Type B pancreatic cell (in vitro differentiated cells): ENCODE results near the gene SQOR. TPM values are rescaled to one million over a fixed set of nuclear protein-coding genes. Genes with fewer than 3 reads are reported as not detected.

Experiments
- DNase-seq: peaks from one replicate; pipeline ENCODE4 v3.0.0; 2021; ENCODE audit warnings: mixed read lengths; ENCODE audit not compliant: unreplicated experiment; ENCODE audit errors: extremely low spot score
- H3K27ac Mint-ChIP-seq: 2 replicates; pipeline ENCODE4 v1.8.0; 2021; ENCODE audit warnings: mild to moderate bottlenecking, mixed read lengths
- H3K27me3 Mint-ChIP-seq: 2 replicates; pipeline ENCODE4 v1.8.0; 2021; ENCODE audit warnings: mixed read lengths
- H3K36me3 Mint-ChIP-seq: 2 replicates; pipeline ENCODE4 v1.8.0; 2021; ENCODE audit warnings: mixed read lengths
- H3K4me1 Mint-ChIP-seq: one replicate; pipeline ENCODE4 v1.8.0; 2021; ENCODE audit warnings: mixed read lengths; ENCODE audit not compliant: unreplicated experiment
- H3K4me3 Mint-ChIP-seq: 2 replicates; pipeline ENCODE4 v1.8.0; 2021; ENCODE audit warnings: mild to moderate bottlenecking, mixed read lengths
- H3K9me3 Mint-ChIP-seq: 2 replicates; pipeline ENCODE4 v1.8.0; 2021; ENCODE audit warnings: mixed read lengths
- total RNA-seq: library from RNA; stranded (reverse); gene quantifications from 2 replicates; pipeline ENCODE4 v1.2.1, GENCODE V29; 2021; ENCODE audit warnings: low replicate concordance
- TF ChIP-seq, protein P1 (sequence below): fragments of 200-600 bp; sonication (generic); conservative IDR thresholded peaks from 2 replicates; pipeline ENCODE4 v1.5.0; 2021; ENCODE audit warnings: antibody characterized with exemption, mild to moderate bottlenecking

Gene SQOR
- total RNA-seq, 1 donor from 2014 or later: 6.7 TPM

DNA sequence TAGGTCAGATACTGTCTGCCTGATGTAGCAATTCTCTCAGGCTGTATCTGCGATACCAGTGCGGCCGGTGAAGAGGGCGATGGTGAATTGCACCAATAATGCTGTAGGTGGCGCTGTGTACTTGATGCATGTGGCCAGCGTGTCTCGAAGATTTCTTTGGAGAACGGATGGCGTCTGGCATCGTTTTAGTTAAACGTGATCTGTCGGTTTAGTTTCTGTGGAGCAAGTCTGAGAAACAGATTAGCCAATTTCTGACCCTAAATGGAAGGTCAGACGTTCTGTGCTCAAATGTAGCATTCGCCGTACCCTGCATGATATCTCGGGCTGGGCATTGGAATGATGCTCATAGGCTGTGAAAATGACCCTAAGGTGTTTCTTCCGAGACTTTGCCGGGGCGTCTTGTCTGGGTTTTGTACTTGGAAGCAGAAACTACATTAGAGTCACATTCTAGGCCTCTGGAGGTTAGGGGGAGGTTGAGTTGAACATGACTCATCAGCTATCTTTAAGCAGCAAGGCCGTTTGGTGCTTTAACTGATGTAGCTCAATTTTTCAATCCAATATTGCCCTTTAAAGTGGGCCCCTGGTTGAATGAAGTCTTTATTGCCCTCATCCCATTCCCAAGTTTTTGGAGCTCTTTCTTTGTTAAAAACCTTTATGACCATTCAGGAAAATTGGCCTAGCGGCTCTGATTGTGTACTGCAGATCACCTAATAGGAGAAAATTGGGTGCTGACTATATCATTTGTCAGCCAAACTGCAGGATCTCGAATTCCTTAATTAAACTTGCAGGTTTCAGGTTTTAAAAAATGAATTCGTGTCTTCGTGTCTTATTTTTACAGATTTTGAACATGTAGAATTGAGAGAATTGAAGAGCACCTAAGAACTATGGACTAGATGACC lies 80.0 kb downstream of the SQOR start:
- TF ChIP-seq, protein P1, sequence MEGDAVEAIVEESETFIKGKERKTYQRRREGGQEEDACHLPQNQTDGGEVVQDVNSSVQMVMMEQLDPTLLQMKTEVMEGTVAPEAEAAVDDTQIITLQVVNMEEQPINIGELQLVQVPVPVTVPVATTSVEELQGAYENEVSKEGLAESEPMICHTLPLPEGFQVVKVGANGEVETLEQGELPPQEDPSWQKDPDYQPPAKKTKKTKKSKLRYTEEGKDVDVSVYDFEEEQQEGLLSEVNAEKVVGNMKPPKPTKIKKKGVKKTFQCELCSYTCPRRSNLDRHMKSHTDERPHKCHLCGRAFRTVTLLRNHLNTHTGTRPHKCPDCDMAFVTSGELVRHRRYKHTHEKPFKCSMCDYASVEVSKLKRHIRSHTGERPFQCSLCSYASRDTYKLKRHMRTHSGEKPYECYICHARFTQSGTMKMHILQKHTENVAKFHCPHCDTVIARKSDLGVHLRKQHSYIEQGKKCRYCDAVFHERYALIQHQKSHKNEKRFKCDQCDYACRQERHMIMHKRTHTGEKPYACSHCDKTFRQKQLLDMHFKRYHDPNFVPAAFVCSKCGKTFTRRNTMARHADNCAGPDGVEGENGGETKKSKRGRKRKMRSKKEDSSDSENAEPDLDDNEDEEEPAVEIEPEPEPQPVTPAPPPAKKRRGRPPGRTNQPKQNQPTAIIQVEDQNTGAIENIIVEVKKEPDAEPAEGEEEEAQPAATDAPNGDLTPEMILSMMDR: peak; percentile 94
- peak overlapping the region; percentile 58 for H3K4me3 Mint-ChIP-seq

DNA sequence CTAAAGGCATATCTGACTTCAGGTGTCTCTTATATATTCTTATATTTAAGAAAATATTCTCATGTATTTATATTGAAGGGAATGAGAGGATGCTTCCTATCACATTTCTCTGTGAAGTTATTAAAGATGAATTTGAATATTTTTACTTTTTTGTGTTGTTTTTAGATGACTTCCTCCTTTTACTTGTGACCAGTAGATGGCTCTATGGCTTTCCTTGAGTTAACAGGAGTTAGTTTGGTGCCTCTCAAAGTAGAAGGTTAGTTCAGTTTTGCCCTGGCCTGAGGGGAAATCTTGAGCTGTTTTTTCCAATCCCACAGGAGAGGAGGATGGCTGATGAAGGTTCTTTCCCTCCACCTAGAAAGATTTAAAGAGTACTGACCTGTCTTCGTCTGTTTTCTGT lies 80.7 kb downstream of the SQOR start:
- H3K27me3 Mint-ChIP-seq: peaks cover 3% of the 10 kb centered on the region
- no peaks in the 10 kb centered on the region for H3K36me3 Mint-ChIP-seq
- H3K9me3 Mint-ChIP-seq: no peaks in the 10 kb centered on the region
- H3K27ac Mint-ChIP-seq: no peak overlapping the region
- no peak for DNase-seq
- no peak overlapping the region for H3K4me3 Mint-ChIP-seq
- H3K4me1 Mint-ChIP-seq: no peaks in the 10 kb centered on the region
- TF ChIP-seq, protein P1: peak; percentile 50

More for the DNA sequence above, 80.0 kb downstream of the SQOR start:
- no peaks in the 10 kb centered on the region for H3K36me3 Mint-ChIP-seq
- no peak overlapping the region for H3K27ac Mint-ChIP-seq
- H3K9me3 Mint-ChIP-seq: no peaks in the 10 kb centered on the region
- peak; percentile 75 for DNase-seq
- peaks cover 3% of the 10 kb centered on the region for H3K27me3 Mint-ChIP-seq
- H3K4me1 Mint-ChIP-seq: no peaks in the 10 kb centered on the region

DNA sequence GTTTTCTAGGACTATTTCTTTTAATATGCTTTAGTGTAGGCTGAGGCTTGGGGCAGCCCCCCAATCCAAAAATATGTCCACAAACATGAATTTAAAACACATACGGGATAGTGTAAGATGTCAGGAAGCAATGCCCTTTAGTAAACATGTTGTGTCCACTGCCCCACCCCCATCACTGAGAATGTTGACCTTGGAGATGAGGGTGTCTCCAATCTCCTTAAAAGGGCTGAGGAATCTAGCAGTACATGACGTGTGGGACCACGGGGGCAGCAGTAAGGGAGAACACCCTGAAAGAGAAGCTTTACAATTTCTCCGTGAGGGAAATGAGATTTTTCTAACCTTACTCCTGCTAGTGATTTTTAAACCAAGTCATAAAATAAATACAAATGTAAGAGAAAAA lies 84.7 kb downstream of the SQOR start:
- TF ChIP-seq, protein P1: no peak
- DNase-seq: no peak
- no peak overlapping the region for H3K27ac Mint-ChIP-seq
- no peaks in the 10 kb centered on the region for H3K4me1 Mint-ChIP-seq
- no peak overlapping the region for H3K4me3 Mint-ChIP-seq
- peaks cover under 1% of the 10 kb centered on the region for H3K27me3 Mint-ChIP-seq
- no peaks in the 10 kb centered on the region for H3K9me3 Mint-ChIP-seq
- H3K36me3 Mint-ChIP-seq: no peaks in the 10 kb centered on the region

DNA sequence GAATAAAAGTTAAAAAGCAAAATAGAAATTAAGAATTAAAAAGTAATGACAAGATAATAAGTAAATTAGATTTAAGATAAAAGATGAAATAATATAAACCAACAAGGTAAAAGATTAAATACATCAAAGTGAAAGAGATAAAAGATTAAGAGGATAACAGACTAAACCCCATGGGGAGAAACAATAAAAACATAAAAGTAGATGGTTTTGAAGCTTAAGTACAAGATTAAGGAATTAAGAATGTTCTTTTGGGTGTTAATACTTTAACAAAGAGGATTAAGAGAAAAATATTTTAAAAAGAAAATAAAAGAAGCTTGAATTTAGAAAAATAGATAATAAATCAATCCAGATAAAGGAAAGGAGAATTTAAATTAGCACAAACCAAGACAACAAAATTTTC lies 85.4 kb downstream of the SQOR start:
- no peak overlapping the region for H3K27ac Mint-ChIP-seq
- H3K9me3 Mint-ChIP-seq: no peaks in the 10 kb centered on the region
- no peak overlapping the region for H3K4me3 Mint-ChIP-seq
- TF ChIP-seq, protein P1: no peak
- H3K36me3 Mint-ChIP-seq: no peaks in the 10 kb centered on the region
- no peaks in the 10 kb centered on the region for H3K4me1 Mint-ChIP-seq
- H3K27me3 Mint-ChIP-seq: no peaks in the 10 kb centered on the region
- DNase-seq: no peak

DNA sequence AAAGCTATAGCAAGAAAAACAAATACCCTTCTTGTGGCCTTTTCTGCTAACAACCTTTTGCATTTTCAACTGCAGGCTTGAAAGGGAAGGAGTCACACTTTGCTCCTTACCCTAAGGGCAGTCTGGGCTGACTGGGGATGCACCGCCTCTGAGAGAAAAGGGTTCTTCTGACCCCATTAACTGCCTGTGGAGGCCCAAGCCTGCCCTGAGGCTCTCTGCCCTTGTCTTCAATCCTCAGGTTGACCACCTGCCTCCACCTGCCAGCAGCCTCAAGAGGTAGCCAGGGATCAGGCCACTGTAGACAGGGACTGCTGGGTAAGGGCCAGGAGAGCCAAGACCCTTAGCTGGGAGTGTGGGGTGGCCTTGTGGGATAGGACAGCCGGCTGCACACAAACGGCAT lies 93.8 kb downstream of the SQOR start:
- peaks cover 4% of the 10 kb centered on the region for H3K4me1 Mint-ChIP-seq
- no peak for DNase-seq
- no peak overlapping the region for H3K27ac Mint-ChIP-seq
- no peak overlapping the region for H3K4me3 Mint-ChIP-seq
- H3K36me3 Mint-ChIP-seq: no peaks in the 10 kb centered on the region
- H3K9me3 Mint-ChIP-seq: no peaks in the 10 kb centered on the region
- TF ChIP-seq, protein P1: no peak
- peaks cover 3% of the 10 kb centered on the region for H3K27me3 Mint-ChIP-seq
